Measurements from ENCODE around the gene KCNK17.

Gene KCNK17, protein sequence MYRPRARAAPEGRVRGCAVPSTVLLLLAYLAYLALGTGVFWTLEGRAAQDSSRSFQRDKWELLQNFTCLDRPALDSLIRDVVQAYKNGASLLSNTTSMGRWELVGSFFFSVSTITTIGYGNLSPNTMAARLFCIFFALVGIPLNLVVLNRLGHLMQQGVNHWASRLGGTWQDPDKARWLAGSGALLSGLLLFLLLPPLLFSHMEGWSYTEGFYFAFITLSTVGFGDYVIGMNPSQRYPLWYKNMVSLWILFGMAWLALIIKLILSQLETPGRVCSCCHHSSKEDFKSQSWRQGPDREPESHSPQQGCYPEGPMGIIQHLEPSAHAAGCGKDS
- total RNA-seq = 0 reads per million in 2 donors

GRCh38 chr6:39314273-39314795 lies at the start of gene KCNK17:
Gene KCNK17 (minus strand): TSS chr6:39314419. CDS start chr6:39314320, 99 bp downstream.
- DNase-seq = no peak

DNA sequence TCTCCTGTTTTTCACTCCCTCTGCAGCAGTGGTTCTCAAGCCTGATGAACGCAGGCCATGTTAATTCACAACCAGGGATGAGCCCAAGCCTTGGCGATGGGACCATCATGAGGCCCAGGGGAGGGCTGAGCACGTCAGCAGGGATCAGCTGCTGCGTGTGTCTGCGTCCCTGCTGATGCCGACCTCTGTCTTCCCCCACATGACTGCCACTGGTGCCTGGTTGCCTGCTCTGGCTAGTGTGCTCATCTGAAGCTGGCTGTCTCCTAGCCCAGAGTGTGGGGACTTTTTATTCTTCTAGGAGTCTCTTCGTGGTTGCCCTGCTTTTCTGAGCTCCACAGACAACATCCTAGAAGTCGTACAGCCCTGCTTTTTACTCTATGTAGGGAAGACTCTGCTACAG lies 49.1 kb upstream of the KCNK17 start:
- DNase-seq = no peak

- DNase-seq = no peak
These were observed 48.3 kb upstream of the KCNK17 start for GRCh38 chr6:39362487-39362865.

DNA sequence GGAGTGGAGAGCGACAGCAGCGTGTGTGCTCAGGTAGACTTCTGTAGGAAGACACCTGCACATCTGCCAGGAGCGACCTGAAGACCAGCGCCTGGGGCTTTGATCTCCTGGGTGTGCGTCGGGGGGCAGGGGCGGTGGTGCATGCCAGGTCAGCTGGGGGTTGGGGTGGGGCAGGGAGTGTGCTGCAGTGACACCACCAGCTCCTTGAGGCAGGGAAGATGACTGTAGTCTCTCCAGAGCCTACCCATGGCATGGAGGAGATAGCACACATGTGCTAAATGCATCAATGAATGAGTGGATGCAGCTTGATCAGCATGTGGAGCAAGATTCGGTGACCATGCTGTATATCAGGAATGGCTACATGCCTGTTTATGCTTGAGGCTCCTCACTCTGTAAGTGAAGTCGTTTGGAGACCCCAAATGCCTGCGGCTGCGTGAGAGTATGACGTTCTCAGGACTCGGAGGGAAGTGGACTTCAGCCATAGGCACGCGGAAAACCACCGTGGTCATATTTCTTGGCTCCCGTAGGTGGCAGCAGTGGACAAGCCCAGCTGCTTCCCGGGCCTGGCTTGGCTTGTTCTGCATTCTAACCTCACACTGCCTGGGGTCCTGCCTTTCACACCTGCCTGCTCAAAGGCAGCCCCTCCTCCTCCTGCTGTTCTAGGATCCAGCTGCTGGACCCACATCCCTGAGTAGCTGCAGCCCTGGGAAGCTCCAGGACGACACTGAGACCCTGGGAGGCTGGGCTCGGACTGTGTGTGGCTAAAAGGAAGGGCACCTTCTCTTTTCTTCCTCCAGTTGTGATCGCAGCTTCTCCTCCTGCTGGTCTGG lies 47.7 kb upstream of the KCNK17 start:
- DNase-seq = peak in 2 of 5 experiments; percentile 9 to 53

DNA sequence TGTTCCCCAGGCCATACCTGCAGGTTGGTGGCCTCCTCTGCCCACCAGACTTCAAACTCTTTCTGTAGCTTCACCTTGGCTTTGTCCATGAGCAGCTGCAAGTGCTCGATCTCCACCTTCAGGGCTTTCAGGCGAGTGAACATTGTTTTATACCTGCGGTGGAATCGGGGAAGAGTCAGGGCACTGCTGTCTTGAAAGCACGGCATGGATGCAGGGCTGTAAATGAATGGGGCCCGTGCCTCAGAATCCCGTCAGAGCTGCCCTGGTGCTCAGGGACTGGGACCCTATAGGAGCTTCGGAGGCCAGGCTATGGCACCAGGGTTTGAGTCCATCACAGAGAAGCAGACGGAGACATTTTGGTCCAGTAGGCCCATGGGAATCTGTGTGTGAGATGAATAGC lies 46.2 kb upstream of the KCNK17 start:
- no peak for DNase-seq

DNA sequence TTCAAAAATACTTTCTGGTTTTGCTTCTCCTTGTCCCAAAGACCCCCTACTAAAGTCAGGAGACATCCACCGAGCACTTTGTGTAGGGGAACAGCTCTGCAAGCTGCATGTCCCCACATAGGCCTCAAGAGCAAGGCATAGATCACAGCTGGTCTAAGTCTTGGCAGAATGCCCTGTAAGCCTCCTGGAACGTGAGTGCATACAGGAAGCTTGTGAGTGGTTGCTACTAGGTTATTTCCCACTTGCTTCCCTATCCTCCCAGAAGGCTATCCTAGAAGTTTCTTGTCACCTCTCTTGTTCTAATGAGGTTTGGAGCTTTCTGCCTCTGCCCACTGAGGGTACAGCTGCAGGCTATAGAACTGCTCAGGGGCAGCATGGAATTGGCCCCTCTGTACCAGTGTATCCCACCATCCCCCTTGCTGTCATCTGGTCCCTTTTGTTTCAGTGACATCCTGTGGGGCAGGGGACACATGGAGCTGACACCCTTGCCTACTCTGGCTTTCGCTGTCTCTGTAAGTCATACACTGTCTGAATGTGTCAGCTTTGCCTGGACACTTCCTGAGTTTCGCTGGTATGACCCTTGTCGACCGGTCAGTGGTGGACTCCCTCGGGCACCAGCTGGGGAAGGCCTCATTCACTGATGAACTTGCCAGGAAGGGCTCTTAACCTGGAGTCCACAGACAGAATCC lies 43.9 kb upstream of the KCNK17 start:
- no peak for DNase-seq

DNA sequence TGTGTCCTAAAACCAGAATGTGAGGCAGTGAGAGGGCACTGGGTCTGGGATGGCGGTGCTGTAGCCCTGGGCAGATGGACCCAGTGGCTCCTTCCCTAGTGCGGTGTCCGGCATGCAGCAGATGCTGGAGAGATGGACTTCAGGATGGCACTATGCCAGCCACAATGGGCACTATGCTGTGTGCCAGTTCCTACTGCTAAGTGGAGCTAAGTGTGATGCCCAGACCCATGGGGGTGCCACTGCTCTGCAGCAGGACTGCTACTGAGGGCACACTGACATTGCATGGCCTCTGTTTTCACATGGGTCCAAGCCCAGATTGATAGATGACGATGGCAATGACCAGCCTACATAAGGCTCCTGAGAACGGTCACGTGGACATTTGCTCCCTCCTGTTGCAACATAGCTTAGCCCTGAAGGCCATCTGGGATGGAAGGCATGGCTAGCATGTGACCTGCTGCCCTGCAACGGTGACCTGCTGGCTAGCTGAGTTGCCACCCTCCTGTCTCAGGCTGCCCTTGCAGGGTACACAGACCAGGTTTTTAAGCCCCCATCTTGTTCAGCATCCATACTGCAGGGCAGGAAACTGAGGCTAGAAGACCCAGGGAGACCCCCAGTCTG lies 39.6 kb upstream of the KCNK17 start:
- DNase-seq = no peak

- DNase-seq = no peak
These were observed 36.7 kb upstream of the KCNK17 start for GRCh38 chr6:39350723-39351505.

DNA sequence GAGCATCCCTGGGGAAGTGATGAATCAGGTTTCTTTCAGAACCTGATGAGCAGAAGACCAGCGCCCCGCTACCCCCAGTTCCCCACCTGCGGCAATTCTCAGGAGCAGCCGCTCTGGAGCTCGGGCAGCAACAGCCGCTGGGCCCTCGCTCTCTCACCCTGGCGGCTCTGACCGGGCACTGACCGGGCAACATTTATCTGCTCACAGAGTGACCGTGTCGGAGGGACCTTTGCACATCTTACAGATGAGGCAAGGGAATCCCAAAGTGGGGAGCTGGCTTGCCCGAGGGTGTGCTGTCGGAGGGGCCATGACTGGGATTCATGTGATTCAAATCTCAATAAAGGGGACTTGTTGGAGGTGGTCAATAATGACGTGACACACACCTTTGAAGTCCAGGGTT lies 34.5 kb upstream of the KCNK17 start:
- DNase-seq = no peak

DNA sequence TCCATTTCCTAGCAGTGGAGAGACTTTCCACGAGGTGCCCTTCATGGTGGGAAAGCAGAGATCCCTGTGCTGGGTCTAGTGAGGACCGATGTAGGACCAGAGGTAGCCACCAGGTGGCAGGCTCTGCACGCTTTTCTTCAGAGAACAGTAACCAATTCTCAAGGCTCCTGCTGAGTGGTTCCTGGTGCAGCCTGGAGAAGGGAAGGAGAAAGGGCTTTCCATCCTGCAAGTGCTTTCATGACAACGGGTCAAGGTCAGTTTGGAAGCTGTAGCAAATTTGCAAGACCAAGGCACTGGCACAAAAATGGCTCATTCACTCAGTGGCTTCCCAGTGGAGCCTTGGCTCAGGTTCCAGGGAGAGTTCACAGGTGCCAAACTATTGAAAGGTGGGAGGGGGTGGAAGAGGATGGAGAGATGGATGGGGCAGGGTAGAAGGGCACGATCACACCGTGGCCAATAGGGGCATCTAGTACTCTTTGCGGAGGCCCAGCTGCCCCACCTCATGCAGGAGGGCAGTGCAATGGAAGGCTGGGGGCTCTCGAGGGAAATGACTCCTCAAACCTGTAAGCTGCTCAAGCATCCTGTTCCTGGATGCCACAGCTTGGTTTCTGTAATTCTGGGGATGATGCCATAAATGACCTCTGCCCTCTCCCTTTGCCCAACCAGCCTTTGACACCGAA lies 33.8 kb upstream of the KCNK17 start:
- DNase-seq = peak in 3 of 5 experiments; percentile 13 to 44 (median 26)

- no peak for DNase-seq
These were observed 33.0 kb upstream of the KCNK17 start for GRCh38 chr6:39347206-39347605.

- no peak for DNase-seq
These were observed 30.6 kb upstream of the KCNK17 start for GRCh38 chr6:39344821-39345280.

DNA sequence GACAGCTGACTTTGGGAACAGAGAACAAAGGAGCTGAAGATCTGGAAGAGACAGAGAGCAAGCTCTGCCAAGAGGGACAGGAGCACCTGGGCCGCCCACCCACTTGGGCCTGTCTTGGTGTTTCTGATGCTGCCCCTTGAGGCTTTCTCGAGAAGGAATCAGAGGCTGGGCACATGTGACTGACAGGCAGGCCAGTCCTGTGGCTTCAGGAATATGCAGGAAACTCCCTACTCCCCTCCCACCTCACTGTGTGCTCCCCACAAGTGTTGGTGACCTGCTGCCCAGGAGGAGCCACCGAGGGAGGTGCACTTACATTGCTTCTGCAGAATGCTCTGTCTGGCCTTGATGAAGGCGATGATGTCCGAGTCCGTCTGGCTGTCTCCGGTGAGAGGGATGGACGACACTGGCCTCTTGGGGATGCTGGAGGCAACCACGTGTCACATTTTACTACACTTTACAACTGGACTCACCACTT lies 29.2 kb upstream of the KCNK17 start:
- DNase-seq = no peak

GRCh38 chr6:39342692-39343395 lies 28.6 kb upstream of the KCNK17 start:
- peak in 1 of 5 experiments; percentile 3 for DNase-seq

- DNase-seq = no peak
These were observed 27.7 kb upstream of the KCNK17 start for GRCh38 chr6:39341937-39342336.

- no peak for DNase-seq
These were observed 27.1 kb upstream of the KCNK17 start for GRCh38 chr6:39341352-39341751.

DNA sequence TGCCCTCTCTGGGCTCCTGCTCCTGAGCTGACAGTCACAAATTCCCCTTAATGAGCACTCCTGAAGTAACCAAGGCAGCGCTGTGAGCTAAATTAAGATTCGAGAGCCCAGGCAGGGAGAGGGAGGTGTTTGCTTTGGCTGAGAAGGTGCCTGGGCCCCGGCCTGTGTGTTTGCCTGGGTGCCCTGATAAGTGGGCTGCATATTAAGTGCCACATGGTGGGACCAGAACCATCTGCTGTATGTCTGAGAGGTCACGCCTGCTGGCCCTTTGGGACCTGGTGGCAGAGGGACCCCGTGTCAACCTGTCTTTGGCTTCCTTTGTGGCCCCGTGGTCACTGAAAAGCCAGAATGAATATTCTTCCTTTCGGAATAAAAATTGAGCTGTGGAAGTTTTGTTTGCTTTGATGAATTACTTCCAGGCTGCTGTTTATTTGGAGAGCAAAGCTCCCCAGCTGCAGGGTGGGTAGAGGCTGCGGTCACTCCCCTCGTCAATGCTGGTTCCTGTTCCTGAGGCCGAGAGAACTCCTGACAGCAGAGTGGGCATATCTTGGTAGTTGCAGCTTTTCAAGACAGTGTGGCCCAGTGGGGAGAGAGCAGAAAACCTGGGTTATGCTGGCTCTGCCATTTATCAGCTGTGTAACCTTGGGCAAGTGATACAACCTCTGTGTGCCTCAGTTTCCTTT lies 25.8 kb upstream of the KCNK17 start:
- no peak for DNase-seq

- no peak for DNase-seq
These were observed 25.1 kb upstream of the KCNK17 start for GRCh38 chr6:39339096-39339867.

GRCh38 chr6:39338397-39338796 lies 24.2 kb upstream of the KCNK17 start:
- DNase-seq = no peak

Measured in T-helper 2 cell (primary cell).